WERI-Rb-1 (cell line): ENCODE data around the gene SIN3A.
"Not testable (repeated sequence)": the region's sequence is repeated elsewhere in the genome, so short reads cannot be mapped to it uniquely, and the experiment has no call there.

Source experiments
- DNase-seq: peaks from one replicate; pipeline ENCODE4 v3.0.0-alpha.2; 2020
- H3K27ac ChIP-seq: fragments of 250-450 bp; sonication (Bioruptor Pico); 2 replicates; pipeline ENCODE4 v1.5.1; 2020; ENCODE audit warnings: mild to moderate bottlenecking, moderate library complexity
- H3K27me3 ChIP-seq: fragments of 250-450 bp; sonication (Bioruptor Pico); 2 replicates; pipeline ENCODE4 v1.5.1; 2021; ENCODE audit warnings: mild to moderate bottlenecking, low read depth, moderate library complexity; ENCODE audit not compliant: insufficient read depth, severe bottlenecking
- H3K36me3 ChIP-seq: fragments of 250-450 bp; sonication (Bioruptor Pico); 2 replicates; pipeline ENCODE4 v1.5.1; 2020; ENCODE audit warnings: mild to moderate bottlenecking, moderate library complexity
- H3K4me3 ChIP-seq: 2 replicates; pipeline ENCODE4 v1.5.1; 2011; ENCODE audit warnings: low read depth, mild to moderate bottlenecking, control low read depth, low read length
- H3K9me3 ChIP-seq: fragments of 250-450 bp; sonication (Bioruptor Pico); 2 replicates; pipeline ENCODE4 v1.5.1; 2021; ENCODE audit warnings: mild to moderate bottlenecking, moderate library complexity; ENCODE audit not compliant: severe bottlenecking
- CTCF ChIP-seq: IDR thresholded peaks from 2 replicates; pipeline ENCODE4 v1.5.1; 2011; ENCODE audit warnings: low read depth, mild to moderate bottlenecking, control low read depth, inconsistent platforms, low read length

Gene SIN3A

GRCh38 chr15:75397494-75397893, 54.0 kb downstream of the SIN3A start:
- TF ChIP-seq CTCF, result no peak
- Histone ChIP-seq H3K4me3 (no peak overlapping the region), H3K27me3 (no peaks in the 10 kb centered on the region), H3K9me3 (no peaks in the 10 kb centered on the region), H3K36me3 (peaks cover 93% of the 10 kb centered on the region), H3K27ac (no peak overlapping the region)
- DNase-seq, result no peak

GRCh38 chr15:75389791-75390382, 61.6 kb downstream of the SIN3A start:
- H3K4me3 ChIP-seq, result no peak overlapping the region
- DNase-seq, result no peak
- H3K27ac ChIP-seq, result no peak overlapping the region
- H3K36me3 ChIP-seq, result peaks cover 90% of the 10 kb centered on the region
- H3K9me3 ChIP-seq, result no peaks in the 10 kb centered on the region
- no peak for TF ChIP-seq CTCF
- H3K27me3 ChIP-seq, result no peaks in the 10 kb centered on the region

GRCh38 chr15:75383986-75384385, 67.5 kb downstream of the SIN3A start:
- peaks cover 73% of the 10 kb centered on the region for H3K36me3 ChIP-seq

GRCh38 chr15:75380773-75381172, 70.7 kb downstream of the SIN3A start:
- H3K27me3 ChIP-seq, result no peaks in the 10 kb centered on the region
- no peak for TF ChIP-seq CTCF
- no peak overlapping the region for H3K4me3 ChIP-seq
- no peak overlapping the region for H3K27ac ChIP-seq
- DNase-seq, result no peak
- no peaks in the 10 kb centered on the region for H3K9me3 ChIP-seq
- H3K36me3 ChIP-seq, result peaks cover 72% of the 10 kb centered on the region

More at GRCh38 chr15:75383986-75384385, 67.5 kb downstream of the SIN3A start:
- H3K27ac ChIP-seq, H3K4me3 ChIP-seq, H3K27me3 ChIP-seq, DNase-seq, H3K9me3 ChIP-seq: not testable (repeated sequence)

GRCh38 chr15:75371901-75372688, 79.4 kb downstream of the SIN3A start:
- Histone ChIP-seq H3K27ac (no peak overlapping the region), H3K36me3 (peaks cover 61% of the 10 kb centered on the region)

GRCh38 chr15:75371486-75371885, 80.0 kb downstream of the SIN3A start:
- no peak for DNase-seq
- H3K36me3 ChIP-seq, result peaks cover 58% of the 10 kb centered on the region
- no peaks in the 10 kb centered on the region for H3K9me3 ChIP-seq
- H3K4me3 ChIP-seq, result no peak overlapping the region
- no peak for TF ChIP-seq CTCF
- no peak overlapping the region for H3K27ac ChIP-seq
- no peaks in the 10 kb centered on the region for H3K27me3 ChIP-seq

More at GRCh38 chr15:75371901-75372688, 79.4 kb downstream of the SIN3A start:
- no peak for DNase-seq
- TF ChIP-seq CTCF, result no peak
- no peaks in the 10 kb centered on the region for H3K9me3 ChIP-seq
- H3K4me3 ChIP-seq, result no peak overlapping the region
- H3K27me3 ChIP-seq, result no peaks in the 10 kb centered on the region
